ENCODE results near the gene KNCN. TPM values are rescaled to one million over a fixed set of nuclear protein-coding genes. Genes with fewer than 3 reads are reported as not detected.

Gene KNCN
- total RNA-seq (2022) (not detected in 2 replicates), Bru-seq, nascent RNA (not detected), BruChase-seq, experiment 1, labeled RNA remaining after a 6-hour chase (not detected), BruChase-seq, experiment 2, labeled RNA remaining after a 2-hour chase (not detected)
- long read RNA-seq, result 0 reads

GRCh38 chr1:46551597-46552095 lies at the start of gene KNCN:
Gene KNCN (minus strand): TSS chr1:46551647. CDS start chr1:46551215, 432 bp downstream.
- no peaks in the 10 kb centered on the region for H3K36me3 Mint-ChIP-seq (ENCODE audit: insufficient read depth, unreplicated experiment)
- BruUV-seq (replicated peaks), result no TSS peak
- no peak within 1 kb of the TSS for H3K27ac Mint-ChIP-seq (ENCODE audit: unreplicated experiment)
- DNase-seq, result no peak
- intact Hi-C loops (cut with micrococcal nuclease; ENCODE audit: unreplicated experiment), result no loop called here
- H3K4me1 Mint-ChIP-seq (ENCODE audit: low read depth, unreplicated experiment), result peaks cover 12% of the 10 kb centered on the region
- no peak within 1 kb of the TSS for H3K4me3 Mint-ChIP-seq (ENCODE audit: low read depth, unreplicated experiment)
- peaks cover 57% of the 10 kb centered on the region for H3K27me3 Mint-ChIP-seq (ENCODE audit: unreplicated experiment)
- TF ChIP-seq, protein P1, sequence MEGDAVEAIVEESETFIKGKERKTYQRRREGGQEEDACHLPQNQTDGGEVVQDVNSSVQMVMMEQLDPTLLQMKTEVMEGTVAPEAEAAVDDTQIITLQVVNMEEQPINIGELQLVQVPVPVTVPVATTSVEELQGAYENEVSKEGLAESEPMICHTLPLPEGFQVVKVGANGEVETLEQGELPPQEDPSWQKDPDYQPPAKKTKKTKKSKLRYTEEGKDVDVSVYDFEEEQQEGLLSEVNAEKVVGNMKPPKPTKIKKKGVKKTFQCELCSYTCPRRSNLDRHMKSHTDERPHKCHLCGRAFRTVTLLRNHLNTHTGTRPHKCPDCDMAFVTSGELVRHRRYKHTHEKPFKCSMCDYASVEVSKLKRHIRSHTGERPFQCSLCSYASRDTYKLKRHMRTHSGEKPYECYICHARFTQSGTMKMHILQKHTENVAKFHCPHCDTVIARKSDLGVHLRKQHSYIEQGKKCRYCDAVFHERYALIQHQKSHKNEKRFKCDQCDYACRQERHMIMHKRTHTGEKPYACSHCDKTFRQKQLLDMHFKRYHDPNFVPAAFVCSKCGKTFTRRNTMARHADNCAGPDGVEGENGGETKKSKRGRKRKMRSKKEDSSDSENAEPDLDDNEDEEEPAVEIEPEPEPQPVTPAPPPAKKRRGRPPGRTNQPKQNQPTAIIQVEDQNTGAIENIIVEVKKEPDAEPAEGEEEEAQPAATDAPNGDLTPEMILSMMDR (IDR thresholded peaks at IDR 0.05; ENCODE audit: unreplicated experiment), result no peak
- no peaks in the 10 kb centered on the region for H3K9me3 Mint-ChIP-seq (ENCODE audit: low read depth, unreplicated experiment)
- CTCF ChIA-PET, result no interaction called here

DNA sequence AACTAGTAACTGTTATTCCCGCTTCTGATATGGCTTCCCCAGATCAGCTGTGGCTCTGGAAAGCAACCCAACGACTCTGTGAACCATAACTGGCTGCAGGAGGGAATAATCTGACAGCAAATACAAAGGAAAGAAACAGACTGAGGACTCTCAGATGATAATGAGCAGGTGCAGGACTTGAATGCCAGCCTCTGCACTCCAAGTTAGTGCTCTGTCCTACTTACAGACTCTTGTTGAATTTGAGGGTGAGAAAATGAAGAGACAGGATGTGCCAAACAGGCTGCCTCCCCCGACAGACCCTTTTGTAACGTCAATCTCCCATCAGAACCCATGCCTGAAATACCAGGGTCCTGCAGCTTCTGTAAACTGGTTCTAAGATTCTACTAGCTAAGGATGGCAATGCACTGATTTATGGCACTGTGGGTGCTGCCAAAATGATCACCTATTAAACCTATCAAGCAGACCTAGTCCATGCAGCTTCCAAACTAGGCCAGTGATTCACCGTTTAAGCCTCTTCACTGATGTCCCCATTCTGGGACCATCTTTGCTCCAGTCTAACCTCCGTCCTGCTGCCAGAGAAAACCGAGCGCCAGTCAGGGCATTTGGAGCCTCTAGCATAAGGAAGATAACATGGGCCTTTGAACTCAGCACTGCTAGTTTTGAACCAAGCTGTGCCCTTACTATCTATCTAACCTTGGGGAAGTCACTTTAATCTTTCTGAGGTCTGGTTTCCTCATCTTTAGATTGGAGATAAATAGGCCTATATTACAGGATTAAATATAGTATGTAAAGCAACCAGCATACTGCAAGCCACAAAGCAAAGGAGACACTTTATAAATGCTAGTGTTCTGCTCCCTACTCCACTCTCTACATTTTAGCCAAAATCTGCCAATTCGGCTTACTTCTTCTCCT lies 47.9 kb upstream of the KNCN start:
- H3K27ac Mint-ChIP-seq (ENCODE audit: unreplicated experiment), result no peak overlapping the region
- intact Hi-C loops (cut with micrococcal nuclease; ENCODE audit: unreplicated experiment), result no loop called here
- no peaks in the 10 kb centered on the region for H3K9me3 Mint-ChIP-seq (ENCODE audit: low read depth, unreplicated experiment)
- H3K36me3 Mint-ChIP-seq (ENCODE audit: insufficient read depth, unreplicated experiment), result peaks cover 19% of the 10 kb centered on the region
- no peak overlapping the region for H3K4me3 Mint-ChIP-seq (ENCODE audit: low read depth, unreplicated experiment)
- DNase-seq, result no peak
- no TSS peak for BruUV-seq (replicated peaks)
- CTCF ChIA-PET, result no interaction called here
- H3K4me1 Mint-ChIP-seq (ENCODE audit: low read depth, unreplicated experiment), result peaks cover 18% of the 10 kb centered on the region
- TF ChIP-seq, protein P1 (IDR thresholded peaks at IDR 0.05; ENCODE audit: unreplicated experiment), result no peak
- no peaks in the 10 kb centered on the region for H3K27me3 Mint-ChIP-seq (ENCODE audit: unreplicated experiment)

DNA sequence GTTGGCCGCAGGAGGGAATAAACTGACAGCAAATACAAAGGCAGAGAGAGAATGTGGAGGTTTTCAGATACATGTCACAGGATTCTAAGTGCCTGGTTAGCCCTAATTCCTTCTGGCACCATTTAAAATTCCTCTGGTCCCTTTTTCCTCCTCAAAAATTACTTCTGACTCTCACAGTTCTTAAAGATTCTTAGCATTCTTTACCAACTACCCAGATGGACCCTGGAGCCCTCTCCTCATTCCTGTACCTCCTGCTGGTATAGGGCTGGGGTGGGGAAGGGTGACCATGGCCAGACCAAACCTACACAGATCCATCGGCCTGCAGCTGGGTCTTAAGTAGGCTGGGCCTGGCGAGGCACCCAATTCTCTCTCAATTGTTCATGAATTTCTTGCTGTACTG lies 45.4 kb upstream of the KNCN start:
- no peaks in the 10 kb centered on the region for H3K9me3 Mint-ChIP-seq (ENCODE audit: low read depth, unreplicated experiment)
- H3K4me1 Mint-ChIP-seq (ENCODE audit: low read depth, unreplicated experiment), result peaks cover 15% of the 10 kb centered on the region
- H3K27me3 Mint-ChIP-seq (ENCODE audit: unreplicated experiment), result no peaks in the 10 kb centered on the region
- H3K36me3 Mint-ChIP-seq (ENCODE audit: insufficient read depth, unreplicated experiment), result peaks cover 13% of the 10 kb centered on the region
- CTCF ChIA-PET, result interaction anchor here (0.7 kb wide), 1 partner anchor 41 kb away, joined by 5 read pairs; no protein-coding TSS in a partner anchor
- no TSS peak for BruUV-seq (replicated peaks)
- no peak overlapping the region for H3K4me3 Mint-ChIP-seq (ENCODE audit: low read depth, unreplicated experiment)
- intact Hi-C loops (cut with micrococcal nuclease; ENCODE audit: unreplicated experiment), result no loop called here
- no peak overlapping the region for H3K27ac Mint-ChIP-seq (ENCODE audit: unreplicated experiment)
- DNase-seq, result no peak
- TF ChIP-seq, protein P1 (IDR thresholded peaks at IDR 0.05; ENCODE audit: unreplicated experiment), result no peak

DNA sequence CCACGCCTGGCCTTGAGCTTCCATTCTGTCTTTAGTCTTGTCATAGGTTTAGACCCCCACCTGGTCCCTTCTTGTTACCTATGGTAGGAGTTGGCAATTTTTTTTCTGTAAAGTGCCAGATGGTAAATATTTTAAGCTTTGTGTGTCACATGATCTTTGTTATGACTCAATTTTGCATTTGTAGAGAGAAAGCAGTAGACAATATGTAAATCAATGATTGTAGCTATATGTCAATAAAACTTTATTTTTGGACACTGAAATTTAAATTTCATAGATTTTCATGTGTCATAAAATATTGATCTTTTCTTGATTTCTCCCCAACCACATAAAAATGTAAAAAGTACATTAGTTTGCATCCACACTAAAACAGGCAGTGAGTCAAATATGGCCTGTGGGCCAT lies 44.6 kb upstream of the KNCN start:
- CTCF ChIA-PET, result no interaction called here
- TF ChIP-seq, protein P1 (IDR thresholded peaks at IDR 0.05; ENCODE audit: unreplicated experiment), result no peak
- peaks cover 9% of the 10 kb centered on the region for H3K36me3 Mint-ChIP-seq (ENCODE audit: insufficient read depth, unreplicated experiment)
- H3K27me3 Mint-ChIP-seq (ENCODE audit: unreplicated experiment), result no peaks in the 10 kb centered on the region
- no peak overlapping the region for H3K27ac Mint-ChIP-seq (ENCODE audit: unreplicated experiment)
- H3K9me3 Mint-ChIP-seq (ENCODE audit: low read depth, unreplicated experiment), result no peaks in the 10 kb centered on the region
- peaks cover 10% of the 10 kb centered on the region for H3K4me1 Mint-ChIP-seq (ENCODE audit: low read depth, unreplicated experiment)
- intact Hi-C loops (cut with micrococcal nuclease; ENCODE audit: unreplicated experiment), result no loop called here
- no TSS peak for BruUV-seq (replicated peaks)
- no peak for DNase-seq
- no peak overlapping the region for H3K4me3 Mint-ChIP-seq (ENCODE audit: low read depth, unreplicated experiment)

All from Calu3 (cell line).